Epithelial cell of esophagus (primary cell): ENCODE results near the gene HPCAL4.

Experiments
- DNase-seq: peaks from one replicate; pipeline ENCODE4 v3.0.0; 2010; ENCODE audit warnings: low read depth
- H3K4me3 ChIP-seq: 2 replicates; pipeline ENCODE4 v1.5.1; 2011; ENCODE audit warnings: mild to moderate bottlenecking, low read length, control low read depth
- TF ChIP-seq, protein P1 (sequence below): IDR thresholded peaks from 2 replicates; pipeline ENCODE4 v1.5.1; 2011; ENCODE audit warnings: low read depth, mild to moderate bottlenecking, low read length, control low read depth, inconsistent platforms; ENCODE audit not compliant: insufficient read depth; ENCODE audit errors: missing control alignments

Gene HPCAL4

DNA sequence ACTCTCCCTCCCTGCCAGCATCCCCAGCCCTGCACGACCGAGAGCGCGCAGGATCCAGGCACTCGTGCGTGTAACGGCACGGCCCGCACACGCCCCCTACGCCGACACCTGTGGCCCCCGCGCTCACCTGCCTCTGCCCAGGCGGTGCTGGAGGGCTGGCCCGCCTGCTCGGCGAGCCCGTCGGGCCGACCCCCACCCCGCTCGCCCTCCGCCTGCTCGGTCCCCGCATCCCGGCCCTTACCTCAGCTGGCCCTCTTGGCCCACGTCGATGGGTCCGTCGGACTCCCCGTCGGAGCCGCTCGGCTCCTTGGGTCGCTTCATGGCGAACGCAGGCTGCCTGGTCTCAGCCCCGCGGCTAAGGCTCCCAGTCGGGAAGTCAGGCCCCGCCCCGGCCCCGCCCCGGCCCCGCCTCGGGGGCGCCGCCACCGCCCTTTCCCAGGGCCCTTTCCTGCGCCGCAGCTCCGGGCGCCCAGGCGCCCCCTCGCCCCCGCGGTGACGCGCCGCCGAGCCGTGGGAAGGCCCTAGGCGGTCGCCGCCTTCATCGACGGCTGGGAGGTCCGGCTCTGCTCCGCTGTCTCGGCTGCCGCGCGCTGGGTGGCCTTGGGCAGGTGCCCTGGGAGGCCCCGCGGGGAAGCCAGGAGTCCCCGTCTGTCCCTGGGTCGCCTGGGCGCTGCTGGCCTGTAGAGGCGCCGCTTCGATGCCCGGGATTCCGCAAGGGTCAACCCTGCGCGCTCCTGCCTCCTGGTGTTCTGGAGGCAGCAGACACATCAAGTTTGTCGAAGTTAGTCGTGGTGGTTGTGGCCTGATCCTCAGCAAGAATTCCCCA lies 51.7 kb downstream of the HPCAL4 start, which contains the start of gene HEYL:
Gene HEYL, minus strand, starts transcription at position 339 of the 826 bp plus-strand sequence. Its CDS starts 18 bp downstream, at position 321.
- TF ChIP-seq, protein P1, sequence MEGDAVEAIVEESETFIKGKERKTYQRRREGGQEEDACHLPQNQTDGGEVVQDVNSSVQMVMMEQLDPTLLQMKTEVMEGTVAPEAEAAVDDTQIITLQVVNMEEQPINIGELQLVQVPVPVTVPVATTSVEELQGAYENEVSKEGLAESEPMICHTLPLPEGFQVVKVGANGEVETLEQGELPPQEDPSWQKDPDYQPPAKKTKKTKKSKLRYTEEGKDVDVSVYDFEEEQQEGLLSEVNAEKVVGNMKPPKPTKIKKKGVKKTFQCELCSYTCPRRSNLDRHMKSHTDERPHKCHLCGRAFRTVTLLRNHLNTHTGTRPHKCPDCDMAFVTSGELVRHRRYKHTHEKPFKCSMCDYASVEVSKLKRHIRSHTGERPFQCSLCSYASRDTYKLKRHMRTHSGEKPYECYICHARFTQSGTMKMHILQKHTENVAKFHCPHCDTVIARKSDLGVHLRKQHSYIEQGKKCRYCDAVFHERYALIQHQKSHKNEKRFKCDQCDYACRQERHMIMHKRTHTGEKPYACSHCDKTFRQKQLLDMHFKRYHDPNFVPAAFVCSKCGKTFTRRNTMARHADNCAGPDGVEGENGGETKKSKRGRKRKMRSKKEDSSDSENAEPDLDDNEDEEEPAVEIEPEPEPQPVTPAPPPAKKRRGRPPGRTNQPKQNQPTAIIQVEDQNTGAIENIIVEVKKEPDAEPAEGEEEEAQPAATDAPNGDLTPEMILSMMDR, result peak; percentile 19
- no peak within 1 kb of the TSS for H3K4me3 ChIP-seq
- DNase-seq, result peak; percentile 36

DNA sequence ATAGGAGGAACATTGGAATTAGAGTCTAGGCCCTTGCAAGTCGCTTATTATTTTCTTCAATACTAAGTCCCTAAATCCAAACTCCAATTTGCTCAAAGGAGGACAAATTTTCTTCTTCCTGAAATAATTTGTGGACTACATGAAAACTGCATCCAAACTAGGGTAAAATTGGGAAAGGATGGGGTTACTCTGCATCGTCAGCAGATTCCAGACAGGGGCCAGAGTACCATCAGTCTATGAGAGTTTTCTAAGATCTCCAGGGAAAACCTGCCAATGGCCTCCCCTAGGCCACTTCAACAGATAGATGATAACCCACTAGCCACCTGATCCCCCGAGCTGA lies 52.3 kb downstream of the HPCAL4 start:
- H3K4me3 ChIP-seq, result no peak overlapping the region
- no peak for DNase-seq
- TF ChIP-seq, protein P1, result no peak

DNA sequence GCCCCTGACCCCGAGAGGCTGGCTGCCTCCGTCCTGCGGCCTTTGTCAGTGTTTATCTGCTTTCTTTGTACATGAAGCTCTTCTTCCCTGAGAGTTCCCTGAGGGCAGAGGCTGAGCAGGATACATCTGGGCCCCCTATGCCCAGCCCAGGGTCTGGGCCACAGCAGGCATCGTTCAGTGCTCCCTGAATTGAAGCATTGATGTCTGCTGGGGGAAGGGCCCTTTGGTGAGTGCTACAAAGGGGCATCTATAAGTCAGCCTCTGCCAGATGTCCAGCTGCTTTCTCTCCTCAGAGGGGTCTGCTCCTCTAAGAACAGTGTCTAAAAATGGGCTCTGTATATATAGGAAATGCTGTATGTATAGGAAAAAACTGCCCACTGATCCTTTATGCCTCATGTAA lies 53.9 kb downstream of the HPCAL4 start:
- no peak for DNase-seq
- H3K4me3 ChIP-seq, result no peak overlapping the region
- TF ChIP-seq, protein P1, result no peak

DNA sequence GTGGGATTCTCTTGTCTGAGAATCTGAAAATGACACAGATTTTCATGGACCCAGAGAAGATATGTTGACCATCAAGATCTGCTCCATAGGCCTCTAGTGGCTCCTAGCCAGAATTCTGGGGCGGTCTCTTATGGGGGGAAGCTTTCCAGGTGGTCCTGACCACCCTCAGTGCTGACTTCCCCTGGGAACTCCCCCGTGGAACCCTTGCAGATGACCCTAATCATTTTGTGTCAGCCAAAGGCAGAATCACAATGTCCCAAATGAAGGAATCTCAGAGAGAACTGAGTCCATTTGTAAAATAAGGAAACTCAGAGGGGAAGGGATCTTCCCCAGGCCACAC lies 55.4 kb downstream of the HPCAL4 start:
- no peak overlapping the region for H3K4me3 ChIP-seq
- TF ChIP-seq, protein P1, result no peak
- no peak for DNase-seq

DNA sequence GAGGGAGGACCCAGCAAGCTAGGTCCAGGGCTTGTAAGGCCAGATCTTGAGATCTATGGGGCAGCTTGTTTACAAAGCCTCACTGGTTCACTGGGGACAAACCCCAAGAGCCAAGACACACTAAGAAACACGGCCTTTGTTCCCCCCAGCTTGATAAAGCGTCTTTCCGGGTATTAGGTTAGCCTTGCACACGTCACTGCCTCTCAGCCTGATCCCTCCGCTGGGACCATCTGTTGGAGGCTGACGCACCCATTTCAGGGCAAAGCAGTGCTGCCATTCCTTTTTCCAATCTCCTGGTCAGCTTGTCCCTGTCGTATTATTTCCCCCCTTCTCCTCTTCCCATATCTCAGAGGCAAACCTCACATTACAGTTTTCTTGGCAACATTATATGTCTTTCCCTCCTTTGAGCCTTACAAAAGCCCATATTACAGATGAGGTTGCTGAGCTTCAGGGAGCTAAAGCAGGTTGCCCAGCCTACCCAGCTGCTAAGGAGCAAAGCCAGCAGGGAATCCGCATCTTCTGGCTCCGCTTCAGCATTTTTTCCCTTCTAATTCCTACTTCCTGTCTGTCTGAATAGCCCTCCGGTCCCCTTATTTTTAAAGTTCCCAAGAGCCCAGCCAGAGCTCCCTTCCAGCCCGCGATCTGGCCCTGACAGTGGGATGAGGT lies 55.9 kb downstream of the HPCAL4 start:
- DNase-seq, result no peak
- TF ChIP-seq, protein P1, result no peak
- no peak overlapping the region for H3K4me3 ChIP-seq

DNA sequence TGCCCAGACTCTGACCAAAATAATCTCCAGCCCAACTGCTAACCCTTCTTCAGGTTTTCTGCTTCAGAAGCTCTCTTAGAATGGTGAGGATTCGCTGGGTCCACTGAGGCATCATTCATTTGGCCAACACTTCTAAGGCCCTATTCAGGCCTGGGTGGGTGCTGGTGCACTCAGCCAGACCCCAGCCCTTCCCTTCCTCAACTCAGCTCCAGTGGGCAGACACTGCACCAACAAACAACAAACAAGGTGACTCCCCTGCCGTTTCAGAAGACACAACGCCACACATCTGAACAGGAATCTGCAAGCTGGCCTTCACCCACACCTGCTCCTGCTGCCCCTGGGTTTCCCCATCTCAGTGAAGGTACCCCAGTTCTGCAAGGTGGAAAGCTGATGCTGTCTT lies 57.8 kb downstream of the HPCAL4 start:
- no peak overlapping the region for H3K4me3 ChIP-seq
- TF ChIP-seq, protein P1, result no peak
- no peak for DNase-seq
